ENCODE results near the gene PRRC2C.

GRCh38 chr1:171583591-171584201 lies 98.4 kb downstream of the PRRC2C start:
- TF ChIP-seq POLR2A (IDR thresholded peaks at IDR 0.05) (no peak), CTCF (IDR thresholded peaks at IDR 0.05) (no peak)
